ENCODE data around the gene RASAL3. TPM values are rescaled to one million over a fixed set of nuclear protein-coding genes. Genes with fewer than 3 reads are reported as not detected.
A peak's percentile ranks its signal among the peaks of the same experiment; 100 is the strongest.

The RASAL3 gene
- total and polyA plus RNA-seq, 2 of the 8 experiments (the other 6 are each of a cell fraction or from before 2014, with no cell fraction given) = 0.19 to 0.63 TPM

- H3K79me1 ChIP-seq (ENCODE audit: low read depth, low read length) = peaks cover 22% of the 10 kb centered on the region
- H4K91ac ChIP-seq (replicated peaks; ENCODE audit: insufficient read length, low read length) = peak overlapping the region; percentile 54
- no peak overlapping the region; the same call in 1 of the 2 replicates for H2AK5ac ChIP-seq (ENCODE audit: low read depth, low read length)
- no peak overlapping the region for H3K4ac ChIP-seq (replicated peaks; ENCODE audit: insufficient read length, low read depth, low read length)
- H3K18ac ChIP-seq (ENCODE audit: extremely low read depth, low read length) = no peak overlapping the region
- H3K79me2 ChIP-seq (ENCODE audit: control insufficient read depth in 1 of 2, insufficient read depth in 2 of 2, low read length in 2 of 2) = peaks cover 0 to 29% of the 10 kb centered on the region in 2 experiments; a peak in 2 of 4 replicates
- no peak overlapping the region for H3K27ac ChIP-seq (ENCODE audit: low read depth, low read length)
- FAIRE-seq (no peak), DNase-seq (ENCODE audit: low read depth in 1 of 2, low spot score in 2 of 2) (no peak)
- H2BK15ac ChIP-seq (ENCODE audit: low read length) = peak overlapping the region; percentile 72; the same call in 1 of the 2 replicates
- H4K8ac ChIP-seq (ENCODE audit: extremely low read depth, insufficient read depth, low read length) = no peak overlapping the region
- no peak overlapping the region for H3K23ac ChIP-seq (ENCODE audit: insufficient read length)
- peak overlapping the region; percentile 70 to 87 for H3K4me2 ChIP-seq (ENCODE audit: insufficient read depth in 1 of 2, low read depth in 2 of 2, low read length in 2 of 2)
- no peak overlapping the region for H2BK120ac ChIP-seq (replicated peaks; ENCODE audit: low read depth, low read length)
- POLR2A ChIA-PET (ENCODE audit: partially characterized antibody) = interaction anchor here (0.7 to 5.3 kb wide), 5 partner anchors 14 to 368 kb away, joined by 3 to 58 read pairs (median 5); partner anchors contain the start of genes AKAP8 and AKAP8L
- peaks cover 10% of the 10 kb centered on the region for H3K23me2 ChIP-seq (ENCODE audit: low read depth, low read length)
- no peak overlapping the region for H3K14ac ChIP-seq (ENCODE audit: insufficient read length)
- H2AFZ ChIP-seq (ENCODE audit: low read length) = peak overlapping the region; percentile 85
- no peak overlapping the region for H3K56ac ChIP-seq (replicated peaks; ENCODE audit: insufficient read length, low read depth, low read length)
- H4K5ac ChIP-seq (ENCODE audit: insufficient read length, low read depth, low read length) = no peak overlapping the region
- CTCF ChIA-PET (ENCODE audit: partially characterized antibody) = interaction anchor here (0.6 to 7.5 kb wide), 4 partner anchors 14 to 1671 kb away, joined by 3 to 48 read pairs (median 3); partner anchors contain the start of gene AKAP8L
- peak overlapping the region; percentile 68; the same call in 1 of the 2 replicates for H2BK12ac ChIP-seq (ENCODE audit: low read depth, low read length)
- H2BK5ac ChIP-seq (ENCODE audit: low read depth, low read length) = no peak overlapping the region
- peak overlapping the region; percentile 52 to 80 (median 80); a peak in 7 of 8 replicates for H3K4me3 ChIP-seq (ENCODE audit: extremely low read depth in 1 of 4, insufficient read depth in 2 of 4, low read depth in 3 of 4, low read length in 4 of 4)
- H3K27me3 ChIP-seq (replicated peaks in 1 of 4; ENCODE audit: control insufficient read depth in 3 of 4, extremely low read depth in 1 of 4, insufficient read depth in 3 of 4, low read length in 3 of 4) = no peaks in the 10 kb centered on the region; a peak in 1 of 7 replicates
- no peaks in the 10 kb centered on the region for H3K9me3 ChIP-seq (ENCODE audit: insufficient read depth in 2 of 2, low read depth in 1 of 2, low read length in 1 of 2)
- no peaks in the 10 kb centered on the region for H3K36me3 ChIP-seq (ENCODE audit: control insufficient read depth in 2 of 4, insufficient read depth in 4 of 4, low read length in 3 of 4)
- H3K4me1 ChIP-seq (replicated peaks in 1 of 4; ENCODE audit: control insufficient read depth in 3 of 4, insufficient read depth in 4 of 4, low read length in 3 of 4) = peaks cover 0 to 13% (median 8%) of the 10 kb centered on the region in 4 experiments; a peak in 6 of 7 replicates
- H3K9ac ChIP-seq (replicated peaks in 1 of 4; ENCODE audit: extremely low read depth in 1 of 4, low read depth in 3 of 4, low read length in 3 of 4) = peak overlapping the region in 2 of 4 experiments; percentile 0 to 4; a peak in 2 of 7 replicates
- H4K20me1 ChIP-seq (replicated peaks in 1 of 2; ENCODE audit: control insufficient read depth in 1 of 2, insufficient read depth in 2 of 2, low read length in 2 of 2) = peaks cover 5 to 12% of the 10 kb centered on the region in 2 experiments
- no peak for TF ChIP-seq CBX8 (IDR thresholded peaks at IDR 0.05; ENCODE audit: borderline replicate concordance, low read depth, low read length)
- H2BK20ac ChIP-seq (ENCODE audit: low read length) = no peak overlapping the region
- 75% methylated on average over 8 of the region's 8 CpGs; no CpG with 5 or more reads in 1 of the 2 experiments for WGBS, 2 experiments (ENCODE audit: extremely low coverage in 1 of 2, insufficient coverage in 1 of 2, insufficient read length in 1 of 2, insufficient replicate concordance in 2 of 2, low coverage in 1 of 2, low lambda C conversion rate in 2 of 2, missing lambda C conversion rate in 1 of 2)
Observed at GRCh38 chr19:15433519-15434069, 30.8 kb downstream of the RASAL3 start.

All from H1 (cell line).